Measurements from ENCODE around the gene PSPH.
A peak's percentile ranks its signal among the peaks of the same experiment; 100 is the strongest.
"Not testable (repeated sequence)": the region's sequence is repeated elsewhere in the genome, so short reads cannot be mapped to it uniquely, and the experiment has no call there.

PSPH gene

GRCh38 chr7:56051339-56052191, at the start of gene PSPH, which contains the start of gene CCT6A:
TSS of gene PSPH (minus strand) at chr7:56051444. CDS start at chr7:56021212, 30,232 bp downstream.
TSS of gene CCT6A (plus strand) at chr7:56051765. CDS start at chr7:56051849, 84 bp downstream.
- peak within 1 kb of the TSS; percentile 93 to 98 for H3K4me3 ChIP-seq (ENCODE audit: low read length in 2 of 2)
- peak within 1 kb of the TSS; percentile 94 for H3K27ac ChIP-seq (ENCODE audit: low read length)
- H3K9me3 ChIP-seq (ENCODE audit: control insufficient read depth in 2 of 2, low read length in 2 of 2) = no peaks in the 10 kb centered on the region
- H3K9ac ChIP-seq (ENCODE audit: low read length in 2 of 2) = peak within 1 kb of the TSS; percentile 97 to 99
- peaks cover 31% of the 10 kb centered on the region for H3K4me1 ChIP-seq (ENCODE audit: control insufficient read depth, insufficient read depth, low read length)
- peaks cover 10 to 27% of the 10 kb centered on the region in 2 donors for H3K36me3 ChIP-seq (ENCODE audit: control insufficient read depth in 2 of 2, insufficient read depth in 2 of 2, low read length in 2 of 2)
- no peaks in the 10 kb centered on the region for H3K27me3 ChIP-seq (ENCODE audit: control insufficient read depth in 1 of 2, insufficient read depth in 2 of 2, low read length in 2 of 2)

- no peak overlapping the region for H3K4me3 ChIP-seq (ENCODE audit: low read length in 2 of 2)
- no peaks in the 10 kb centered on the region for H3K9me3 ChIP-seq (ENCODE audit: control insufficient read depth in 2 of 2, low read length in 2 of 2)
- H3K9ac ChIP-seq (ENCODE audit: low read length in 2 of 2) = no peak overlapping the region
- H3K27ac ChIP-seq (ENCODE audit: low read length) = no peak overlapping the region
- no peaks in the 10 kb centered on the region for H3K27me3 ChIP-seq (ENCODE audit: control insufficient read depth in 1 of 2, insufficient read depth in 2 of 2, low read length in 2 of 2)
- H3K4me1 ChIP-seq (ENCODE audit: control insufficient read depth, insufficient read depth, low read length) = peaks cover under 1% of the 10 kb centered on the region
- peaks cover 33 to 38% of the 10 kb centered on the region in 2 donors for H3K36me3 ChIP-seq (ENCODE audit: control insufficient read depth in 2 of 2, insufficient read depth in 2 of 2, low read length in 2 of 2)
Observed at GRCh38 chr7:56099653-56100052, 48.4 kb upstream of the PSPH start.

- H3K9me3 ChIP-seq (ENCODE audit: control insufficient read depth in 2 of 2, low read length in 2 of 2); H3K9ac ChIP-seq (ENCODE audit: low read length in 2 of 2); H3K27me3 ChIP-seq (ENCODE audit: control insufficient read depth in 1 of 2, insufficient read depth in 2 of 2, low read length in 2 of 2); H3K4me3 ChIP-seq (ENCODE audit: low read length in 2 of 2); H3K27ac ChIP-seq (ENCODE audit: low read length); H3K4me1 ChIP-seq (ENCODE audit: control insufficient read depth, insufficient read depth, low read length): not testable (repeated sequence)
- peaks cover 25 to 30% of the 10 kb centered on the region in 2 donors for H3K36me3 ChIP-seq (ENCODE audit: control insufficient read depth in 2 of 2, insufficient read depth in 2 of 2, low read length in 2 of 2)
Observed at GRCh38 chr7:56098187-56099008, 47.2 kb upstream of the PSPH start.

GRCh38 chr7:56097700-56098099, 46.5 kb upstream of the PSPH start:
- Histone ChIP-seq H3K27me3 (ENCODE audit: control insufficient read depth in 1 of 2, insufficient read depth in 2 of 2, low read length in 2 of 2) (no peaks in the 10 kb centered on the region), H3K4me1 (ENCODE audit: control insufficient read depth, insufficient read depth, low read length) (peaks cover 9% of the 10 kb centered on the region), H3K9ac (ENCODE audit: low read length in 2 of 2) (no peak overlapping the region), H3K9me3 (ENCODE audit: control insufficient read depth in 2 of 2, low read length in 2 of 2) (no peaks in the 10 kb centered on the region), H3K4me3 (ENCODE audit: low read length in 2 of 2) (no peak overlapping the region), H3K27ac (ENCODE audit: low read length) (no peak overlapping the region), H3K36me3 (ENCODE audit: control insufficient read depth in 2 of 2, insufficient read depth in 2 of 2, low read length in 2 of 2) (peaks cover 22 to 26% of the 10 kb centered on the region in 2 donors)

- H3K27ac ChIP-seq (ENCODE audit: low read length) = peak within 1 kb of the TSS; percentile 81
- H3K4me1 ChIP-seq (ENCODE audit: control insufficient read depth, insufficient read depth, low read length) = peaks cover 25% of the 10 kb centered on the region
- H3K4me3 ChIP-seq (ENCODE audit: low read length in 2 of 2) = peak within 1 kb of the TSS; percentile 55 to 64
- H3K9me3 ChIP-seq (ENCODE audit: control insufficient read depth in 2 of 2, low read length in 2 of 2) = no peaks in the 10 kb centered on the region
- peaks cover 0 to 4% of the 10 kb centered on the region in 2 donors for H3K36me3 ChIP-seq (ENCODE audit: control insufficient read depth in 2 of 2, insufficient read depth in 2 of 2, low read length in 2 of 2)
- no peaks in the 10 kb centered on the region for H3K27me3 ChIP-seq (ENCODE audit: control insufficient read depth in 1 of 2, insufficient read depth in 2 of 2, low read length in 2 of 2)
- peak within 1 kb of the TSS; percentile 34 to 60 for H3K9ac ChIP-seq (ENCODE audit: low read length in 2 of 2)
Observed at GRCh38 chr7:56092789-56093531, 41.7 kb upstream of the PSPH start, which contains the start of gene PHKG1. TSS of gene PHKG1 (minus strand) at chr7:56092952. CDS start at chr7:56088941, 4,011 bp downstream.

GRCh38 chr7:56092388-56092787, 41.1 kb upstream of the PSPH start:
- not testable (repeated sequence) for H3K9me3 ChIP-seq (ENCODE audit: control insufficient read depth in 2 of 2, low read length in 2 of 2); H3K36me3 ChIP-seq (ENCODE audit: control insufficient read depth in 2 of 2, insufficient read depth in 2 of 2, low read length in 2 of 2); H3K27me3 ChIP-seq (ENCODE audit: control insufficient read depth in 1 of 2, insufficient read depth in 2 of 2, low read length in 2 of 2)
- H3K4me1 ChIP-seq (ENCODE audit: control insufficient read depth, insufficient read depth, low read length) = peaks cover 25% of the 10 kb centered on the region
- peak overlapping the region; percentile 55 to 64 for H3K4me3 ChIP-seq (ENCODE audit: low read length in 2 of 2)
- peak overlapping the region; percentile 81 for H3K27ac ChIP-seq (ENCODE audit: low read length)
- H3K9ac ChIP-seq (ENCODE audit: low read length in 2 of 2) = peak overlapping the region; percentile 34 to 60

- peaks cover 25% of the 10 kb centered on the region for H3K4me1 ChIP-seq (ENCODE audit: control insufficient read depth, insufficient read depth, low read length)
- peak overlapping the region in 1 of 2 donors; percentile 15 for H3K4me3 ChIP-seq (ENCODE audit: low read length in 2 of 2)
- H3K9me3 ChIP-seq (ENCODE audit: control insufficient read depth in 2 of 2, low read length in 2 of 2) = no peaks in the 10 kb centered on the region
- no peaks in the 10 kb centered on the region for H3K27me3 ChIP-seq (ENCODE audit: control insufficient read depth in 1 of 2, insufficient read depth in 2 of 2, low read length in 2 of 2)
- H3K27ac ChIP-seq (ENCODE audit: low read length) = peak overlapping the region; percentile 81
- peaks cover 5 to 9% of the 10 kb centered on the region in 2 donors for H3K36me3 ChIP-seq (ENCODE audit: control insufficient read depth in 2 of 2, insufficient read depth in 2 of 2, low read length in 2 of 2)
- H3K9ac ChIP-seq (ENCODE audit: low read length in 2 of 2) = peak overlapping the region; percentile 29 to 36
Observed at GRCh38 chr7:56091591-56091990, 40.3 kb upstream of the PSPH start.

GRCh38 chr7:56087445-56087844, 36.2 kb upstream of the PSPH start:
- no peaks in the 10 kb centered on the region for H3K9me3 ChIP-seq (ENCODE audit: control insufficient read depth in 2 of 2, low read length in 2 of 2)
- H3K27me3 ChIP-seq (ENCODE audit: control insufficient read depth in 1 of 2, insufficient read depth in 2 of 2, low read length in 2 of 2) = no peaks in the 10 kb centered on the region
- no peak overlapping the region for H3K27ac ChIP-seq (ENCODE audit: low read length)
- H3K9ac ChIP-seq (ENCODE audit: low read length in 2 of 2) = no peak overlapping the region
- no peak overlapping the region for H3K4me3 ChIP-seq (ENCODE audit: low read length in 2 of 2)
- peaks cover 9% of the 10 kb centered on the region in 2 donors for H3K36me3 ChIP-seq (ENCODE audit: control insufficient read depth in 2 of 2, insufficient read depth in 2 of 2, low read length in 2 of 2)
- peaks cover 27% of the 10 kb centered on the region for H3K4me1 ChIP-seq (ENCODE audit: control insufficient read depth, insufficient read depth, low read length)

- Histone ChIP-seq H3K27me3 (ENCODE audit: control insufficient read depth in 1 of 2, insufficient read depth in 2 of 2, low read length in 2 of 2) (no peaks in the 10 kb centered on the region), H3K4me1 (ENCODE audit: control insufficient read depth, insufficient read depth, low read length) (peaks cover 21% of the 10 kb centered on the region), H3K27ac (ENCODE audit: low read length) (no peak overlapping the region), H3K9me3 (ENCODE audit: control insufficient read depth in 2 of 2, low read length in 2 of 2) (no peaks in the 10 kb centered on the region), H3K4me3 (ENCODE audit: low read length in 2 of 2) (no peak overlapping the region), H3K36me3 (ENCODE audit: control insufficient read depth in 2 of 2, insufficient read depth in 2 of 2, low read length in 2 of 2) (peaks cover 9% of the 10 kb centered on the region in 2 donors), H3K9ac (ENCODE audit: low read length in 2 of 2) (no peak overlapping the region)
Observed at GRCh38 chr7:56086761-56087160, 35.5 kb upstream of the PSPH start.

GRCh38 chr7:56083150-56083785, 32.0 kb upstream of the PSPH start:
- H3K4me1 ChIP-seq (ENCODE audit: control insufficient read depth, insufficient read depth, low read length) = peaks cover 34% of the 10 kb centered on the region
- H3K27ac ChIP-seq (ENCODE audit: low read length) = peak overlapping the region; percentile 55
- H3K4me3 ChIP-seq (ENCODE audit: low read length in 2 of 2) = peak overlapping the region in 1 of 2 donors; percentile 15
- H3K27me3 ChIP-seq (ENCODE audit: control insufficient read depth in 1 of 2, insufficient read depth in 2 of 2, low read length in 2 of 2) = no peaks in the 10 kb centered on the region
- H3K9me3 ChIP-seq (ENCODE audit: control insufficient read depth in 2 of 2, low read length in 2 of 2) = no peaks in the 10 kb centered on the region
- H3K36me3 ChIP-seq (ENCODE audit: control insufficient read depth in 2 of 2, insufficient read depth in 2 of 2, low read length in 2 of 2) = peaks cover 11 to 14% of the 10 kb centered on the region in 2 donors
- H3K9ac ChIP-seq (ENCODE audit: low read length in 2 of 2) = peak overlapping the region in 1 of 2 donors; percentile 13

All from stomach smooth muscle (tissue), 2 donors.